Heart right ventricle (tissue), 16 donors: ENCODE measurements around the gene GAD2. TPM values are rescaled to one million over a fixed set of nuclear protein-coding genes. Genes with fewer than 3 reads are reported as not detected.

Source experiments
- ATAC-seq, 8 donors: fragments of 200-7000 bp; cut with Tn5 transposase; one replicate each; pipeline ENCODE4 v1.9.1; 2020; ENCODE audit warnings: mild to moderate bottlenecking in 8 of 8, moderate library complexity in 8 of 8, moderate number of reproducible peaks in 1 of 8
- DNase-seq, 2 donors: peaks; one replicate each; pipeline ENCODE4 v3.0.0-alpha.2; 2020
- H3K27ac ChIP-seq, 10 donors: fragments of 200-600 bp; sonication (generic) in 2 of 10; one replicate each; pipeline versions ENCODE4 v1.5.0 to v1.8.0; 2020 to 2022; ENCODE audit warnings: mild to moderate bottlenecking in 3 of 10
- H3K27me3 ChIP-seq, 7 donors: fragments of 200-600 bp; one replicate each; pipeline ENCODE4 v1.8.0; 2021 to 2022; ENCODE audit warnings: mild to moderate bottlenecking in 2 of 7
- H3K36me3 ChIP-seq, 9 donors: fragments of 200-600 bp; sonication (generic) in 1 of 9; one replicate each; pipeline versions ENCODE4 v1.5.0 to v1.8.0; 2020 to 2022; ENCODE audit warnings: mild to moderate bottlenecking in 2 of 9
- H3K4me1 ChIP-seq, 9 donors: fragments of 200-600 bp; sonication (generic) in 1 of 9; one replicate each; pipeline versions ENCODE4 v1.5.0 to v1.8.0; 2020 to 2022; ENCODE audit warnings: mild to moderate bottlenecking in 4 of 9
- H3K4me3 ChIP-seq, 10 donors: fragments of 200-600 bp; sonication (generic) in 2 of 10; one replicate each; pipeline versions ENCODE4 v1.5.0 to v1.8.0; 2020 to 2022; ENCODE audit warnings: mild to moderate bottlenecking in 7 of 10, moderate library complexity in 2 of 10
- H3K9me3 ChIP-seq, 11 donors: fragments of 200-600 bp in 10 of 11; sonication (generic) in 2 of 11; one replicate each; pipeline versions ENCODE4 v1.5.0 to v1.8.0; 2013 to 2022; ENCODE audit warnings: mild to moderate bottlenecking in 2 of 11, control low read depth in 1 of 11, moderate library complexity in 1 of 11
- CTCF ChIP-seq, 9 donors: fragments of 200-600 bp; sonication (generic) in 2 of 9; IDR thresholded peaks; one replicate each; pipeline versions ENCODE4 v1.5.0 to v1.8.0; 2021 to 2022; ENCODE audit warnings: antibody characterized with exemption in 9 of 9, mild to moderate bottlenecking in 5 of 9, moderate library complexity in 1 of 9
- WGBS, 2 donors: extraction: QIAGEN DNeasy Blood & Tissue Kit; methylation state at CpG; one replicate each; pipeline ENCODE4 v1.1.7; 2013; ENCODE audit warnings: inconsistent platforms in 1 of 2; 5-methylcytosine and 5-hydroxymethylcytosine counted together
- intact Hi-C, 10 donors: fragments of 100-400 bp; cut with DNase I; formaldehyde crosslinking; loops; one replicate each; pipeline versions ENCODE4 v1.11.1 to v1.14.2; 2022
- polyA plus RNA-seq, 2 donors: library from polyadenylated mRNA; stranded (reverse); fragments of 200-250 nt; gene quantifications; one replicate each; pipeline ENCODE4 v1.2.3, GENCODE V29; 2013
- total RNA-seq, 10 donors: library from RNA; stranded (reverse); fragmentation: NEBNext Ultra II Directional in 3 of 10; extraction: Animal tissue kit (Norgen Biotek cat#: 25700) in 3 of 10; gene quantifications; one replicate each; pipeline versions ENCODE4 v1.2.1 to v1.2.4, GENCODE V29; 2021 to 2023
- donor health status: Arrhythmogenic right ventricular cardiomyopathy.
- donor health status: ischemic (EF 13 %, LVEDD 7.1; RV severe dilation, severe dysfunction).
- donor health status: healthy with polysubstance abuse.
- donor health status: DM: no; HTN: yes; CAD: no.
- donor health status: DM: no; HTN: no; CAD: no.
- donor health status: ischemic (EF 25% LVEDD 6.9; RV normal size, moderate dysfunction).
- donor health status: ischemic (EF 25% LVEDD 5.7; RV mildly dilated, moderate dysfunction).
- donor health status: healthy.
- donor health status: DM: yes; HTN: yes; CAD: no.
- donor health status: Ischemic cardiomyopathy.
- donor health status: ischemic (EF 35%, LVEDD 5.7; RV mildly dilated, moderate dysfunction).
- donor health status: nonischemic (EF 11% LVEDD 7.7; RV severe dilation, severe dysfunction).
- donor health status: DM: yes; HTN: yes; CAD: no.
- donor health status: PGD.
- donor health status: ischemic (EF 29% LVEDD 5.4; RV normal size, mild dysfunction).
- donor health status: nonischemic (EF 23%, LVEDD 6.1; RV moderate dilation, normal function).

GAD2 gene
- total and polyA plus RNA-seq, 12 donors, result not detected

- no peaks in the 10 kb centered on the region for H3K9me3 ChIP-seq
- DNase-seq (no peak), ATAC-seq (no peak)
- H3K27ac ChIP-seq, result no peak overlapping the region
- no peaks in the 10 kb centered on the region for H3K4me1 ChIP-seq
- intact Hi-C loops, result no loop called here
- WGBS, 2 donors, result 54 to 56% methylated on average over 5 of the region's 5 CpGs
- no peak for TF ChIP-seq CTCF (IDR thresholded peaks at IDR 0.05)
- H3K4me3 ChIP-seq, result no peak overlapping the region
- H3K27me3 ChIP-seq, result no peaks in the 10 kb centered on the region
- no peaks in the 10 kb centered on the region for H3K36me3 ChIP-seq
Measured at GRCh38 chr10:26318672-26319071, 102.1 kb downstream of the GAD2 start.

- no peak for DNase-seq
- Histone ChIP-seq H3K36me3 (no peaks in the 10 kb centered on the region), H3K27me3 (no peaks in the 10 kb centered on the region), H3K27ac (no peak overlapping the region), H3K4me3 (no peak overlapping the region), H3K4me1 (no peaks in the 10 kb centered on the region), H3K9me3 (peaks cover 0 to 11% (median 0%) of the 10 kb centered on the region in 11 donors)
- intact Hi-C loops, result no loop called here
- no peak for ATAC-seq
- no peak for TF ChIP-seq CTCF (IDR thresholded peaks at IDR 0.05)
- WGBS, 2 donors, result 76 to 80% methylated on average over 3 of the region's 3 CpGs
Measured at GRCh38 chr10:26323219-26323618, 106.6 kb downstream of the GAD2 start.

- 84 to 91% methylated on average over 3 of the region's 3 CpGs for WGBS, 2 donors
- ATAC-seq (no peak), DNase-seq (no peak)
- intact Hi-C loops, result no loop called here
- Histone ChIP-seq H3K36me3 (no peaks in the 10 kb centered on the region), H3K27ac (no peak overlapping the region), H3K9me3 (peaks cover 0 to 11% (median 0%) of the 10 kb centered on the region in 11 donors), H3K27me3 (no peaks in the 10 kb centered on the region), H3K4me3 (no peak overlapping the region), H3K4me1 (no peaks in the 10 kb centered on the region)
- no peak for TF ChIP-seq CTCF (IDR thresholded peaks at IDR 0.05)
Measured at GRCh38 chr10:26326851-26327250, 110.3 kb downstream of the GAD2 start.

- ATAC-seq, result no peak
Measured at GRCh38 chr10:26327811-26328210, 111.2 kb downstream of the GAD2 start.

More at GRCh38 chr10:26327811-26328210, 111.2 kb downstream of the GAD2 start:
- no peak for TF ChIP-seq CTCF (IDR thresholded peaks at IDR 0.05)
- Histone ChIP-seq H3K4me1 (no peaks in the 10 kb centered on the region), H3K9me3 (peaks cover 0 to 15% (median 0%) of the 10 kb centered on the region in 11 donors), H3K36me3 (no peaks in the 10 kb centered on the region), H3K4me3 (no peak overlapping the region), H3K27me3 (no peaks in the 10 kb centered on the region), H3K27ac (no peak overlapping the region)
- no peak for DNase-seq
- WGBS, 2 donors, result 82 to 88% methylated on average over 4 of the region's 4 CpGs
- intact Hi-C loops, result no loop called here
